Measurements from ENCODE around the gene TRAPPC6A.

Gene TRAPPC6A

GRCh38 chr19:45133661-45134060 is 44.4 kb downstream of the TRAPPC6A start:
- Histone ChIP-seq H3K9ac (ENCODE audit: low read length in 5 of 5) (no peak overlapping the region), H3K27ac (ENCODE audit: low read depth, low read length) (no peak overlapping the region), H3K4me1 (ENCODE audit: control insufficient read depth in 5 of 5, insufficient read depth in 5 of 5, low read length in 5 of 5) (peaks cover 0 to 12% (median 8%) of the 10 kb centered on the region in 5 donors), H3K4me3 (ENCODE audit: low read depth in 1 of 5, low read length in 5 of 5) (no peak overlapping the region), H3K36me3 (ENCODE audit: control insufficient read depth in 5 of 5, insufficient read depth in 5 of 5, low read length in 5 of 5) (peaks cover 0 to 5% (median 2%) of the 10 kb centered on the region in 5 donors), H3K9me3 (ENCODE audit: control insufficient read depth in 5 of 5, low read length in 5 of 5) (no peaks in the 10 kb centered on the region), H3K27me3 (ENCODE audit: control insufficient read depth in 5 of 5, insufficient read depth in 4 of 5, low read length in 5 of 5) (no peaks in the 10 kb centered on the region)

GRCh38 chr19:45130888-45131615 is 47.0 kb downstream of the TRAPPC6A start:
- Histone ChIP-seq H3K4me1 (ENCODE audit: control insufficient read depth in 5 of 5, insufficient read depth in 5 of 5, low read length in 5 of 5) (peaks cover 0 to 1% (median 0%) of the 10 kb centered on the region in 5 donors), H3K9me3 (ENCODE audit: control insufficient read depth in 5 of 5, low read length in 5 of 5) (no peaks in the 10 kb centered on the region), H3K27me3 (ENCODE audit: control insufficient read depth in 5 of 5, insufficient read depth in 4 of 5, low read length in 5 of 5) (no peaks in the 10 kb centered on the region), H3K4me3 (ENCODE audit: low read depth in 1 of 5, low read length in 5 of 5) (no peak overlapping the region), H3K27ac (ENCODE audit: low read depth, low read length) (no peak overlapping the region), H3K9ac (ENCODE audit: low read length in 5 of 5) (no peak overlapping the region), H3K36me3 (ENCODE audit: control insufficient read depth in 5 of 5, insufficient read depth in 5 of 5, low read length in 5 of 5) (peaks cover 0 to 5% (median 2%) of the 10 kb centered on the region in 5 donors)

GRCh38 chr19:45130236-45130635 is 47.8 kb downstream of the TRAPPC6A start:
- Histone ChIP-seq H3K27ac (ENCODE audit: low read depth, low read length) (no peak overlapping the region), H3K27me3 (ENCODE audit: control insufficient read depth in 5 of 5, insufficient read depth in 4 of 5, low read length in 5 of 5) (no peaks in the 10 kb centered on the region), H3K9ac (ENCODE audit: low read length in 5 of 5) (no peak overlapping the region), H3K4me1 (ENCODE audit: control insufficient read depth in 5 of 5, insufficient read depth in 5 of 5, low read length in 5 of 5) (peaks cover 0 to 5% (median 0%) of the 10 kb centered on the region in 5 donors), H3K36me3 (ENCODE audit: control insufficient read depth in 5 of 5, insufficient read depth in 5 of 5, low read length in 5 of 5) (peaks cover 0 to 5% (median 2%) of the 10 kb centered on the region in 5 donors), H3K9me3 (ENCODE audit: control insufficient read depth in 5 of 5, low read length in 5 of 5) (no peaks in the 10 kb centered on the region), H3K4me3 (ENCODE audit: low read depth in 1 of 5, low read length in 5 of 5) (no peak overlapping the region)

- Histone ChIP-seq H3K9ac (ENCODE audit: low read length in 5 of 5) (no peak overlapping the region), H3K27me3 (ENCODE audit: control insufficient read depth in 5 of 5, insufficient read depth in 4 of 5, low read length in 5 of 5) (no peaks in the 10 kb centered on the region), H3K4me3 (ENCODE audit: low read depth in 1 of 5, low read length in 5 of 5) (no peak overlapping the region), H3K36me3 (ENCODE audit: control insufficient read depth in 5 of 5, insufficient read depth in 5 of 5, low read length in 5 of 5) (peaks cover 0 to 5% (median 3%) of the 10 kb centered on the region in 5 donors), H3K27ac (ENCODE audit: low read depth, low read length) (no peak overlapping the region), H3K9me3 (ENCODE audit: control insufficient read depth in 5 of 5, low read length in 5 of 5) (no peaks in the 10 kb centered on the region), H3K4me1 (ENCODE audit: control insufficient read depth in 5 of 5, insufficient read depth in 5 of 5, low read length in 5 of 5) (peaks cover 0 to 6% (median under 1%) of the 10 kb centered on the region in 5 donors)
These were observed 49.2 kb downstream of the TRAPPC6A start for GRCh38 chr19:45128806-45129205.

- H3K27ac ChIP-seq (ENCODE audit: low read depth, low read length): no peak overlapping the region
These were observed 49.9 kb downstream of the TRAPPC6A start for GRCh38 chr19:45128146-45128545.

GRCh38 chr19:45126654-45127053 is 51.4 kb downstream of the TRAPPC6A start:
- Histone ChIP-seq H3K4me3 (ENCODE audit: low read depth in 1 of 5, low read length in 5 of 5) (no peak overlapping the region), H3K27ac (ENCODE audit: low read depth, low read length) (no peak overlapping the region), H3K9ac (ENCODE audit: low read length in 5 of 5) (peak overlapping the region in 1 of 5 donors; percentile 23)

More at GRCh38 chr19:45128146-45128545, 49.9 kb downstream of the TRAPPC6A start:
- peaks cover 0 to 5% (median 3%) of the 10 kb centered on the region in 5 donors for H3K36me3 ChIP-seq (ENCODE audit: control insufficient read depth in 5 of 5, insufficient read depth in 5 of 5, low read length in 5 of 5)
- H3K4me1 ChIP-seq (ENCODE audit: control insufficient read depth in 5 of 5, insufficient read depth in 5 of 5, low read length in 5 of 5): peaks cover 0 to 12% (median 6%) of the 10 kb centered on the region in 5 donors
- H3K27me3 ChIP-seq (ENCODE audit: control insufficient read depth in 5 of 5, insufficient read depth in 4 of 5, low read length in 5 of 5): no peaks in the 10 kb centered on the region
- H3K4me3 ChIP-seq (ENCODE audit: low read depth in 1 of 5, low read length in 5 of 5): no peak overlapping the region
- H3K9me3 ChIP-seq (ENCODE audit: control insufficient read depth in 5 of 5, low read length in 5 of 5): no peaks in the 10 kb centered on the region
- H3K9ac ChIP-seq (ENCODE audit: low read length in 5 of 5): no peak overlapping the region

GRCh38 chr19:45125975-45126493 is 52.0 kb downstream of the TRAPPC6A start:
- Histone ChIP-seq H3K9me3 (ENCODE audit: control insufficient read depth in 5 of 5, low read length in 5 of 5) (no peaks in the 10 kb centered on the region), H3K27ac (ENCODE audit: low read depth, low read length) (no peak overlapping the region), H3K4me1 (ENCODE audit: control insufficient read depth in 5 of 5, insufficient read depth in 5 of 5, low read length in 5 of 5) (peaks cover 0 to 12% (median 6%) of the 10 kb centered on the region in 5 donors), H3K27me3 (ENCODE audit: control insufficient read depth in 5 of 5, insufficient read depth in 4 of 5, low read length in 5 of 5) (no peaks in the 10 kb centered on the region), H3K4me3 (ENCODE audit: low read depth in 1 of 5, low read length in 5 of 5) (no peak overlapping the region), H3K36me3 (ENCODE audit: control insufficient read depth in 5 of 5, insufficient read depth in 5 of 5, low read length in 5 of 5) (peaks cover 0 to 5% (median 3%) of the 10 kb centered on the region in 5 donors), H3K9ac (ENCODE audit: low read length in 5 of 5) (no peak overlapping the region)

More at GRCh38 chr19:45126654-45127053, 51.4 kb downstream of the TRAPPC6A start:
- H3K9me3 ChIP-seq (ENCODE audit: control insufficient read depth in 5 of 5, low read length in 5 of 5): no peaks in the 10 kb centered on the region
- H3K4me1 ChIP-seq (ENCODE audit: control insufficient read depth in 5 of 5, insufficient read depth in 5 of 5, low read length in 5 of 5): peaks cover 0 to 12% (median 6%) of the 10 kb centered on the region in 5 donors
- H3K36me3 ChIP-seq (ENCODE audit: control insufficient read depth in 5 of 5, insufficient read depth in 5 of 5, low read length in 5 of 5): peaks cover 0 to 5% (median 3%) of the 10 kb centered on the region in 5 donors
- no peaks in the 10 kb centered on the region for H3K27me3 ChIP-seq (ENCODE audit: control insufficient read depth in 5 of 5, insufficient read depth in 4 of 5, low read length in 5 of 5)

GRCh38 chr19:45125360-45125759 is 52.7 kb downstream of the TRAPPC6A start:
- H3K27me3 ChIP-seq (ENCODE audit: control insufficient read depth in 5 of 5, insufficient read depth in 4 of 5, low read length in 5 of 5): no peaks in the 10 kb centered on the region
- no peaks in the 10 kb centered on the region for H3K9me3 ChIP-seq (ENCODE audit: control insufficient read depth in 5 of 5, low read length in 5 of 5)
- no peak overlapping the region for H3K9ac ChIP-seq (ENCODE audit: low read length in 5 of 5)
- H3K4me3 ChIP-seq (ENCODE audit: low read depth in 1 of 5, low read length in 5 of 5): no peak overlapping the region
- no peak overlapping the region for H3K27ac ChIP-seq (ENCODE audit: low read depth, low read length)
- peaks cover 0 to 5% (median 3%) of the 10 kb centered on the region in 5 donors for H3K36me3 ChIP-seq (ENCODE audit: control insufficient read depth in 5 of 5, insufficient read depth in 5 of 5, low read length in 5 of 5)
- peaks cover 0 to 12% (median 6%) of the 10 kb centered on the region in 5 donors for H3K4me1 ChIP-seq (ENCODE audit: control insufficient read depth in 5 of 5, insufficient read depth in 5 of 5, low read length in 5 of 5)

GRCh38 chr19:45124021-45124420 is 54.0 kb downstream of the TRAPPC6A start:
- no peak overlapping the region for H3K9ac ChIP-seq (ENCODE audit: low read length in 5 of 5)
- H3K36me3 ChIP-seq (ENCODE audit: control insufficient read depth in 5 of 5, insufficient read depth in 5 of 5, low read length in 5 of 5): peaks cover 0 to 4% (median 3%) of the 10 kb centered on the region in 5 donors
- H3K4me1 ChIP-seq (ENCODE audit: control insufficient read depth in 5 of 5, insufficient read depth in 5 of 5, low read length in 5 of 5): peaks cover 0 to 12% (median 6%) of the 10 kb centered on the region in 5 donors
- H3K4me3 ChIP-seq (ENCODE audit: low read depth in 1 of 5, low read length in 5 of 5): no peak overlapping the region
- H3K27me3 ChIP-seq (ENCODE audit: control insufficient read depth in 5 of 5, insufficient read depth in 4 of 5, low read length in 5 of 5): no peaks in the 10 kb centered on the region
- H3K9me3 ChIP-seq (ENCODE audit: control insufficient read depth in 5 of 5, low read length in 5 of 5): no peaks in the 10 kb centered on the region
- no peak overlapping the region for H3K27ac ChIP-seq (ENCODE audit: low read depth, low read length)

GRCh38 chr19:45123440-45123850 is 54.6 kb downstream of the TRAPPC6A start:
- H3K36me3 ChIP-seq (ENCODE audit: control insufficient read depth in 5 of 5, insufficient read depth in 5 of 5, low read length in 5 of 5): peaks cover 0 to 3% (median 0%) of the 10 kb centered on the region in 5 donors
- H3K4me3 ChIP-seq (ENCODE audit: low read depth in 1 of 5, low read length in 5 of 5): no peak overlapping the region
- H3K9ac ChIP-seq (ENCODE audit: low read length in 5 of 5): peak overlapping the region in 1 of 5 donors; percentile 4
- H3K27ac ChIP-seq (ENCODE audit: low read depth, low read length): no peak overlapping the region
- H3K9me3 ChIP-seq (ENCODE audit: control insufficient read depth in 5 of 5, low read length in 5 of 5): no peaks in the 10 kb centered on the region
- no peaks in the 10 kb centered on the region for H3K27me3 ChIP-seq (ENCODE audit: control insufficient read depth in 5 of 5, insufficient read depth in 4 of 5, low read length in 5 of 5)
- peaks cover 0 to 12% (median 9%) of the 10 kb centered on the region in 5 donors for H3K4me1 ChIP-seq (ENCODE audit: control insufficient read depth in 5 of 5, insufficient read depth in 5 of 5, low read length in 5 of 5)
